H1 (cell line): ENCODE results near the gene PRKACA. TPM values are rescaled to one million over a fixed set of nuclear protein-coding genes. Genes with fewer than 3 reads are reported as not detected.

Experiments used
- CTCF ChIA-PET: fragments of 300-600 bp; sonication (Branson Sonifier 250); formaldehyde crosslinking; loops from one replicate; lab custom pipeline; 2021; ENCODE audit not compliant: partially characterized antibody; lab: Charles Lee
- POLR2A ChIA-PET: fragments of 300-600 bp; sonication (Branson Sonifier 250); formaldehyde crosslinking; loops from one replicate; lab custom pipeline; 2021; ENCODE audit warnings: inconsistent platforms; ENCODE audit not compliant: partially characterized antibody; lab: Charles Lee
- DNase-seq, 2 experiments: peaks; one replicate each; pipeline versions ENCODE4 v3.0.0 to v3.0.0-alpha.2; 2010 to 2022; ENCODE audit warnings: low spot score in 2 of 2, low read depth in 1 of 2, mixed read lengths in 1 of 2
- FAIRE-seq: peaks from 2 replicates; lab custom pipeline; 2011; peaks lifted over from hg19 to GRCh38; lab: Jason Lieb, UNC
- H2AFZ ChIP-seq: 2 replicates; pipeline ENCODE4 v1.8.1; 2012; ENCODE audit warnings: low read length, inconsistent platforms
- H2AK5ac ChIP-seq: 2 replicates; pipeline ENCODE4 v1.6.1; 2013; ENCODE audit warnings: low read depth, low read length
- H2BK120ac ChIP-seq: replicated peaks from 2 replicates; pipeline ENCODE3; 2013; ENCODE audit warnings: low read depth, low read length, inconsistent platforms
- H2BK12ac ChIP-seq: 2 replicates; pipeline ENCODE4 v1.6.1; 2013; ENCODE audit warnings: low read depth, low read length
- H2BK15ac ChIP-seq: 2 replicates; pipeline ENCODE4 v1.6.1; 2013; ENCODE audit warnings: low read length
- H2BK20ac ChIP-seq: 2 replicates; pipeline ENCODE4 v1.6.1; 2013; ENCODE audit warnings: low read length
- H2BK5ac ChIP-seq: 2 replicates; pipeline ENCODE4 v1.6.1; 2013; ENCODE audit warnings: low read depth, low read length
- H3K14ac ChIP-seq: 2 replicates; pipeline ENCODE4 v1.6.1; 2013; ENCODE audit warnings: inconsistent platforms; ENCODE audit not compliant: insufficient read length
- H3K18ac ChIP-seq: 2 replicates; pipeline ENCODE4 v1.6.1; 2013; ENCODE audit warnings: low read length; ENCODE audit errors: extremely low read depth
- H3K23ac ChIP-seq: 2 replicates; pipeline ENCODE4 v1.6.1; 2013; ENCODE audit warnings: inconsistent platforms; ENCODE audit not compliant: insufficient read length
- H3K23me2 ChIP-seq: 2 replicates; pipeline ENCODE4 v1.6.1; 2013; ENCODE audit warnings: low read depth, low read length
- H3K27ac ChIP-seq: 2 replicates; pipeline ENCODE4 v1.6.1; 2011; ENCODE audit warnings: low read depth, low read length, inconsistent platforms
- H3K27me3 ChIP-seq, 4 experiments: replicated peaks in 1 of 4; 1 replicate in 1 of 4; 2 replicates in 3 of 4; pipeline versions ENCODE4 v1.6.1 to v1.8.1; 2011 to 2013; ENCODE audit warnings: low read length in 3 of 4, mild to moderate bottlenecking in 3 of 4, inconsistent platforms in 2 of 4, mixed read lengths in 2 of 4, moderate library complexity in 1 of 4; ENCODE audit not compliant: control insufficient read depth in 3 of 4, insufficient read depth in 3 of 4; ENCODE audit errors: extremely low read depth in 1 of 4
- H3K36me3 ChIP-seq, 4 experiments: 2 replicates each; pipeline versions ENCODE4 v1.6.1 to v1.8.1; 2011 to 2013; ENCODE audit warnings: mild to moderate bottlenecking in 4 of 4, low read length in 3 of 4, moderate library complexity in 2 of 4, control low read depth in 1 of 4, inconsistent platforms in 1 of 4; ENCODE audit not compliant: insufficient read depth in 4 of 4, control insufficient read depth in 2 of 4
- H3K4ac ChIP-seq: replicated peaks from 2 replicates; pipeline ENCODE3; 2013; ENCODE audit warnings: low read length, low read depth, mixed read lengths, inconsistent platforms; ENCODE audit not compliant: insufficient read length
- H3K4me1 ChIP-seq, 4 experiments: replicated peaks in 1 of 4; 1 replicate in 1 of 4; 2 replicates in 3 of 4; pipeline versions ENCODE4 v1.6.1 to v1.8.1; 2011 to 2013; ENCODE audit warnings: low read length in 3 of 4, inconsistent platforms in 2 of 4, mixed read lengths in 1 of 4; ENCODE audit not compliant: insufficient read depth in 4 of 4, control insufficient read depth in 3 of 4
- H3K4me2 ChIP-seq, 2 experiments: 2 replicates each; pipeline versions ENCODE4 v1.6.1 to v1.8.1; 2011 to 2013; ENCODE audit warnings: low read depth in 2 of 2, low read length in 2 of 2, control low read depth in 1 of 2, inconsistent platforms in 1 of 2, mild to moderate bottlenecking in 1 of 2; ENCODE audit not compliant: insufficient read depth in 1 of 2
- H3K4me3 ChIP-seq, 4 experiments: fragments of 200-600, 300-600 bp in 1 of 4; sonication (generic), shearing (Covaris generic), sonication (Bioruptor Twin) in 1 of 4; 2 replicates each; pipeline versions ENCODE4 v1.5.1 to v1.8.1; 2011 to 2016; ENCODE audit warnings: low read length in 4 of 4, low read depth in 3 of 4, control low read depth in 2 of 4, inconsistent platforms in 2 of 4, mild to moderate bottlenecking in 2 of 4, mixed read lengths in 1 of 4, moderate library complexity in 1 of 4; ENCODE audit not compliant: insufficient read depth in 2 of 4; ENCODE audit errors: extremely low read depth in 1 of 4
- H3K56ac ChIP-seq: replicated peaks from 2 replicates; pipeline ENCODE3; 2013; ENCODE audit warnings: low read depth, mild to moderate bottlenecking, mixed read lengths, low read length, inconsistent platforms; ENCODE audit not compliant: insufficient read length
- H3K79me1 ChIP-seq: 2 replicates; pipeline ENCODE4 v1.6.1; 2013; ENCODE audit warnings: low read depth, low read length, control low read depth
- H3K79me2 ChIP-seq, 2 experiments: 2 replicates each; pipeline versions ENCODE4 v1.6.1 to v1.8.1; 2012 to 2013; ENCODE audit warnings: low read length in 2 of 2, mild to moderate bottlenecking in 2 of 2, inconsistent platforms in 1 of 2; ENCODE audit not compliant: insufficient read depth in 2 of 2, control insufficient read depth in 1 of 2
- H3K9ac ChIP-seq, 4 experiments: replicated peaks in 1 of 4; 1 replicate in 1 of 4; 2 replicates in 3 of 4; pipeline versions ENCODE4 v1.6.1 to v1.8.1; 2011 to 2013; ENCODE audit warnings: low read depth in 3 of 4, low read length in 3 of 4, control low read depth in 2 of 4, mild to moderate bottlenecking in 2 of 4, moderate library complexity in 2 of 4, inconsistent platforms in 1 of 4; ENCODE audit errors: extremely low read depth in 1 of 4
- H3K9me3 ChIP-seq, 2 experiments: 2 replicates each; pipeline versions ENCODE4 v1.6.1 to v1.8.1; 2012 to 2013; ENCODE audit warnings: mild to moderate bottlenecking in 2 of 2, moderate library complexity in 2 of 2, control low read depth in 1 of 2, inconsistent platforms in 1 of 2, low read depth in 1 of 2, low read length in 1 of 2, mixed read lengths in 1 of 2; ENCODE audit not compliant: insufficient read depth in 2 of 2
- H4K20me1 ChIP-seq, 2 experiments: replicated peaks in 1 of 2; 2 replicates each; pipeline versions ENCODE3 to v1.8.1; 2011 to 2013; ENCODE audit warnings: inconsistent platforms in 2 of 2, low read length in 2 of 2, mild to moderate bottlenecking in 1 of 2; ENCODE audit not compliant: insufficient read depth in 2 of 2, control insufficient read depth in 1 of 2
- H4K5ac ChIP-seq: 2 replicates; pipeline ENCODE4 v1.6.1; 2013; ENCODE audit warnings: low read length, low read depth, mixed read lengths, inconsistent platforms; ENCODE audit not compliant: insufficient read length
- H4K8ac ChIP-seq: 2 replicates; pipeline ENCODE4 v1.8.0; 2013; ENCODE audit warnings: mild to moderate bottlenecking, moderate library complexity, low read length, inconsistent platforms; ENCODE audit not compliant: insufficient read depth; ENCODE audit errors: extremely low read depth
- H4K91ac ChIP-seq: replicated peaks from 2 replicates; pipeline ENCODE3; 2013; ENCODE audit warnings: low read length, mixed read lengths, inconsistent platforms; ENCODE audit not compliant: insufficient read length
- CBX5 ChIP-seq: fragments of 300-800, 300-1000 bp; sonication (generic); IDR thresholded peaks from 2 replicates; pipeline ENCODE4 v1.7.1; 2016; ENCODE audit warnings: antibody characterized with exemption, low read length, low read depth
- HDAC6 ChIP-seq: IDR thresholded peaks from one replicate; pipeline ENCODE4 v1.7.1; 2012; ENCODE audit warnings: low read depth, mild to moderate bottlenecking, inconsistent platforms, low read length, moderate library complexity
- JUN ChIP-seq: IDR thresholded peaks from 2 replicates; pipeline ENCODE4 v1.6.1; 2011; ENCODE audit warnings: low read depth, mild to moderate bottlenecking, improper control_type of control experiment, low read length
- RXRA ChIP-seq: IDR thresholded peaks from 2 replicates; pipeline ENCODE4 v1.6.1; 2011; ENCODE audit warnings: low read depth, mild to moderate bottlenecking, low read length, moderate library complexity; ENCODE audit not compliant: insufficient read depth
- SAP30 ChIP-seq: fragments of 300-600 bp; sonication (generic); IDR thresholded peaks from 2 replicates; pipeline ENCODE4 v1.7.1; 2012; ENCODE audit warnings: low read length, moderate library complexity, mild to moderate bottlenecking, inconsistent platforms; ENCODE audit not compliant: insufficient read depth, insufficient replicate concordance
- SIX5 ChIP-seq: IDR thresholded peaks from 2 replicates; pipeline ENCODE4 v1.6.1; 2011; ENCODE audit warnings: mild to moderate bottlenecking, low read depth, low read length
- SP2 ChIP-seq: IDR thresholded peaks from 2 replicates; pipeline ENCODE4 v1.6.1; 2012; ENCODE audit warnings: mild to moderate bottlenecking, low read length, inconsistent platforms
- SP4 ChIP-seq: IDR thresholded peaks from 2 replicates; pipeline ENCODE4 v1.6.1; 2012; ENCODE audit warnings: low read length, inconsistent platforms
- SRF ChIP-seq: IDR thresholded peaks from 2 replicates; pipeline ENCODE4 v1.6.1; 2011; ENCODE audit warnings: mild to moderate bottlenecking, low read depth, low read length, moderate library complexity
- SUZ12 ChIP-seq: fragments of 200-600 bp; sonication (generic); IDR thresholded peaks from 2 replicates; pipeline ENCODE4 v1.6.1; 2012; ENCODE audit warnings: mild to moderate bottlenecking, inconsistent platforms, low read length, moderate library complexity, mixed read lengths
- TAF7 ChIP-seq: optimal IDR thresholded peaks from 2 replicates; pipeline ENCODE3; 2011; ENCODE audit warnings: low read depth, mild to moderate bottlenecking, inconsistent platforms, low read length, moderate library complexity, borderline replicate concordance
- USF2 ChIP-seq: IDR thresholded peaks from 2 replicates; pipeline ENCODE4 v1.6.1; 2011; ENCODE audit warnings: low read length, improper control_type of control experiment
- ZNF274 ChIP-seq: IDR thresholded peaks from 2 replicates; pipeline ENCODE4 v1.7.0; 2012; ENCODE audit warnings: low read length, borderline replicate concordance; ENCODE audit errors: extremely low read depth
- WGBS, 2 experiments: shearing (Covaris generic) in 1 of 2; methylation state at CpG; one replicate each; pipeline versions ENCODE4 v1.1.6 to v1.1.7; 2013 to 2015; ENCODE audit warnings: low lambda C conversion rate in 2 of 2, mixed read lengths in 2 of 2, inconsistent platforms in 1 of 2, low coverage in 1 of 2, missing lambda C conversion rate in 1 of 2; ENCODE audit not compliant: insufficient replicate concordance in 2 of 2, insufficient coverage in 1 of 2, insufficient read length in 1 of 2; ENCODE audit errors: extremely low coverage in 1 of 2, missing lambda C conversion rate in 1 of 2; 5-methylcytosine and 5-hydroxymethylcytosine counted together
- polyA plus RNA-seq, 7 experiments: library from polyadenylated mRNA; depleted of rRNA in 3 of 7; stranded (reverse) in 5 of 7; unstranded in 2 of 7; fragments of >200 nt in 5 of 7; fragments of 200-250 nt in 2 of 7; gene quantifications; 1 replicate in 5 of 7; 2 replicates in 1 of 7; 4 replicates in 1 of 7; pipeline versions ENCODE4 v1.2.1 to v1.2.3, GENCODE V29; 2011 to 2013; ENCODE audit warnings: missing spikeins in 2 of 7, mixed read lengths in 2 of 7
- total RNA-seq: library from RNA; stranded (reverse); fragmentation: NEBNext Ultra II Directional; extraction: Animal tissue kit (Norgen Biotek cat#: 25700); gene quantifications from 2 replicates; pipeline ENCODE4 v1.2.1, GENCODE V29; 2021

PRKACA gene
- total and polyA plus RNA-seq, 2 of the 8 experiments (the other 6 are each of a cell fraction or from before 2014, with no cell fraction given): 14.2 to 48.2 TPM

GRCh38 chr19:14059652-14060155, 57.9 kb downstream of the PRKACA start:
- POLR2A ChIA-PET: interaction anchor here (0.6 to 0.9 kb wide), 2 partner anchors 56 to 97 kb away, joined by 3 read pairs; no protein-coding TSS in a partner anchor
- FAIRE-seq: no peak
- no peak for DNase-seq

More at GRCh38 chr19:14059652-14060155, 57.9 kb downstream of the PRKACA start:
- Histone ChIP-seq H3K36me3 (no peaks in the 10 kb centered on the region), H2AFZ (no peak overlapping the region), H4K5ac (no peak overlapping the region), H2BK15ac (no peak overlapping the region), H3K23ac (no peak overlapping the region), H2BK12ac (no peak overlapping the region), H3K27me3 (peaks cover 5 to 19% (median 14%) of the 10 kb centered on the region in 4 experiments), H2BK5ac (no peak overlapping the region), H3K4me3 (no peak overlapping the region), H3K9ac (no peak overlapping the region), H3K27ac (no peak overlapping the region), H2BK20ac (no peak overlapping the region; the same call in 1 of the 2 replicates), H4K8ac (no peak overlapping the region), H3K4me2 (no peak overlapping the region), H3K18ac (no peak overlapping the region), H3K23me2 (peaks cover 12% of the 10 kb centered on the region; the same call in 1 of the 2 replicates), H3K79me2 (no peaks in the 10 kb centered on the region), H3K79me1 (no peaks in the 10 kb centered on the region), H4K91ac (no peak overlapping the region), H3K4ac (no peak overlapping the region), H3K9me3 (no peaks in the 10 kb centered on the region), H3K14ac (no peak overlapping the region), H4K20me1 (peaks cover 0 to 2% of the 10 kb centered on the region in 2 experiments), H2BK120ac (no peak overlapping the region), H3K4me1 (peaks cover 0 to 10% (median 3%) of the 10 kb centered on the region in 4 experiments; a peak in 4 of 7 replicates), H2AK5ac (peak overlapping the region; percentile 86; the same call in 1 of the 2 replicates), H3K56ac (no peak overlapping the region)
- WGBS, 2 experiments: 73% methylated on average over 8 of the region's 8 CpGs; no CpG with 5 or more reads in 1 of the 2 experiments
- CTCF ChIA-PET: interaction anchor here (0.6 to 7.3 kb wide), 37 partner anchors 11 to 617 kb away, joined by 3 to 103 read pairs (median 4); partner anchors contain the start of genes ASF1B, C19orf67, IL27RA and MISP3
- TF ChIP-seq RXRA (no peak), SP4 (no peak), SAP30 (no peak), HDAC6 (no peak), SIX5 (no peak), SUZ12 (no peak), ZNF274 (no peak), SP2 (no peak), USF2 (no peak), CBX5 (no peak), JUN (no peak), SRF (no peak), TAF7 (no peak)
